SK-N-SH (cell line): ENCODE data around the gene AZU1. TPM values are rescaled to one million over a fixed set of nuclear protein-coding genes. Genes with fewer than 3 reads are reported as not detected.

ENCODE experiments used
- CTCF ChIA-PET: fragments of 300-600, 350-600 bp; formaldehyde crosslinking; extraction: SDS; loops from one replicate; lab custom pipeline; 2021; lab: Yijun Ruan, JAX
- POLR2A ChIA-PET: fragments of 350-600 bp; sonication (Branson Sonifier 250); formaldehyde crosslinking; extraction: SDS; loops from one replicate; lab custom pipeline; 2020; ENCODE audit warnings: antibody characterized with exemption, inconsistent platforms; lab: Yijun Ruan, JAX
- DNase-seq: peaks from one replicate; pipeline ENCODE4 v3.0.0; 2012
- H2AFZ ChIP-seq: fragments of 200-600 bp; sonication (generic); 2 replicates; pipeline ENCODE4 v1.8.1; 2016; ENCODE audit warnings: antibody characterized with exemption, mild to moderate bottlenecking, low read depth
- H3F3A ChIP-seq: fragments of 200-600 bp; sonication (generic); replicated peaks from 2 replicates; pipeline ENCODE3; 2016; ENCODE audit warnings: antibody characterized with exemption, mild to moderate bottlenecking; ENCODE audit not compliant: insufficient read depth
- H3K27ac ChIP-seq, 2 experiments: fragments of 200-500 bp in 1 of 2; fragments of 200-600 bp in 1 of 2; sonication (Bioruptor generic) in 1 of 2; sonication (generic), shearing (Covaris generic) in 1 of 2; 2 replicates each; pipeline versions ENCODE4 v1.5.1 to v1.6.1; 2014 to 2016; ENCODE audit warnings: low read depth in 2 of 2, inconsistent platforms in 1 of 2, low read length in 1 of 2, mild to moderate bottlenecking in 1 of 2, mixed read lengths in 1 of 2
- H3K27me3 ChIP-seq: fragments of 200-600 bp; sonication (generic), shearing (Covaris generic); 2 replicates; pipeline ENCODE4 v1.6.1; 2016; ENCODE audit warnings: mixed run types; ENCODE audit not compliant: insufficient read depth
- H3K36me3 ChIP-seq, 2 experiments: fragments of 200-500 bp in 1 of 2; fragments of 200-600 bp in 1 of 2; sonication (Bioruptor generic) in 1 of 2; sonication (generic) in 1 of 2; replicated peaks in 1 of 2; 2 replicates each; pipeline versions ENCODE3 to v1.5.1; 2014 to 2016; ENCODE audit warnings: low read length in 1 of 2, mild to moderate bottlenecking in 1 of 2; ENCODE audit not compliant: insufficient read depth in 2 of 2, control insufficient read depth in 1 of 2
- H3K4me1 ChIP-seq, 2 experiments: fragments of 200-500 bp in 1 of 2; fragments of 200-600 bp in 1 of 2; sonication (Bioruptor generic) in 1 of 2; sonication (generic), shearing (Covaris generic) in 1 of 2; 2 replicates each; pipeline versions ENCODE4 v1.5.1 to v1.6.1; 2014 to 2016; ENCODE audit warnings: low read depth in 1 of 2, low read length in 1 of 2, mixed run types in 1 of 2; ENCODE audit not compliant: insufficient read depth in 2 of 2, control insufficient read depth in 1 of 2
- H3K4me2 ChIP-seq: fragments of 200-600 bp; sonication (generic), shearing (Covaris generic); 2 replicates; pipeline ENCODE4 v1.6.1; 2017; ENCODE audit warnings: mixed run types
- H3K4me3 ChIP-seq, 2 experiments: fragments of 200-500 bp in 1 of 2; fragments of 200-600 bp in 1 of 2; sonication (Bioruptor generic) in 1 of 2; sonication (generic), shearing (Covaris generic) in 1 of 2; 2 replicates each; pipeline versions ENCODE4 v1.5.1 to v1.8.1; 2014 to 2016; ENCODE audit warnings: low read depth in 2 of 2, inconsistent platforms in 1 of 2, low read length in 1 of 2, mild to moderate bottlenecking in 1 of 2, mixed read lengths in 1 of 2, moderate library complexity in 1 of 2
- H3K79me2 ChIP-seq: fragments of 200-600 bp; sonication (generic); 2 replicates; pipeline ENCODE4 v1.8.1; 2017; ENCODE audit warnings: mild to moderate bottlenecking; ENCODE audit not compliant: insufficient read depth
- H3K9ac ChIP-seq: fragments of 200-600 bp; sonication (generic); 2 replicates; pipeline ENCODE4 v1.6.1; 2017; ENCODE audit warnings: mixed run types
- H3K9me2 ChIP-seq: fragments of 200-600 bp; sonication (generic); 2 replicates; pipeline ENCODE4 v1.6.1; 2017; ENCODE audit warnings: mixed run types
- H3K9me3 ChIP-seq: fragments of 200-600 bp; sonication (generic); 2 replicates; pipeline ENCODE4 v1.6.1; 2017; ENCODE audit warnings: mixed run types, mild to moderate bottlenecking, moderate library complexity
- H4K20me1 ChIP-seq: fragments of 200-600 bp; sonication (generic); 2 replicates; pipeline ENCODE4 v1.6.1; 2017; ENCODE audit warnings: mild to moderate bottlenecking, mixed run types; ENCODE audit not compliant: insufficient read depth
- EP300 ChIP-seq, 2 experiments: IDR thresholded peaks; 2 replicates each; pipeline versions ENCODE4 v1.4.0 to v1.6.1; 2012; ENCODE audit warnings: borderline replicate concordance in 1 of 2, low read depth in 1 of 2, low read length in 1 of 2
- EZH2phosphoT487 ChIP-seq: fragments of 200-600 bp; sonication (generic); IDR thresholded peaks from 2 replicates; pipeline ENCODE4 v1.6.1; 2017; ENCODE audit warnings: low read depth, mixed run types, mild to moderate bottlenecking, antibody characterized with exemption, moderate library complexity, borderline replicate concordance
- FOXJ3 ChIP-seq: sonication (generic); formaldehyde crosslinking; IDR thresholded peaks from 2 replicates; pipeline ENCODE4 v1.5.1; 2020; ENCODE audit warnings: mild to moderate bottlenecking, missing genetic modification reagents
- MEF2A ChIP-seq: IDR thresholded peaks from 2 replicates; pipeline ENCODE4 v1.4.0; 2012; ENCODE audit warnings: low read depth, borderline replicate concordance
- MXI1 ChIP-seq: IDR thresholded peaks from 2 replicates; pipeline ENCODE4 v1.6.1; 2012; ENCODE audit warnings: mild to moderate bottlenecking, low read depth, low read length, improper control_type of control experiment
- PBX3 ChIP-seq: IDR thresholded peaks from 2 replicates; pipeline ENCODE4; 2012
- POLR2AphosphoS5 ChIP-seq: IDR thresholded peaks from 2 replicates; pipeline ENCODE4 v1.6.1; 2012; ENCODE audit warnings: low read depth, low read length
- RAD21 ChIP-seq: IDR thresholded peaks from 2 replicates; pipeline ENCODE4 v1.6.1; 2012; ENCODE audit warnings: mild to moderate bottlenecking, low read length
- RCOR1 ChIP-seq: fragments of 150-350 bp; IDR thresholded peaks from 2 replicates; pipeline ENCODE4 v1.6.1; 2017; ENCODE audit warnings: antibody characterized with exemption, low read length
- RFX5 ChIP-seq: IDR thresholded peaks from 2 replicates; pipeline ENCODE4 v1.6.1; 2012; ENCODE audit warnings: mild to moderate bottlenecking, improper control_type of control experiment, low read length
- RXRA ChIP-seq: IDR thresholded peaks from 2 replicates; pipeline ENCODE4 v1.4.0; 2012; ENCODE audit warnings: low read depth, mild to moderate bottlenecking, borderline replicate concordance
- TCF12 ChIP-seq: IDR thresholded peaks from 2 replicates; pipeline ENCODE4 v1.4.0; 2012
- YY1 ChIP-seq: IDR thresholded peaks from 2 replicates; pipeline ENCODE4 v1.4.0; 2012; ENCODE audit warnings: low read depth, mild to moderate bottlenecking
- ZBTB33 ChIP-seq: IDR thresholded peaks from 2 replicates; pipeline ENCODE4 v1.4.0; 2012; ENCODE audit warnings: low read depth, borderline replicate concordance
- WGBS: methylation state at CpG from one replicate; pipeline ENCODE4 v1.1.6; 2017; ENCODE audit warnings: low lambda C conversion rate; 5-methylcytosine and 5-hydroxymethylcytosine counted together
- polyA plus RNA-seq, 3 experiments: library from polyadenylated mRNA; depleted of rRNA; stranded (reverse); fragments of >200 nt; gene quantifications; 2 replicates each; pipeline ENCODE4 v1.2.3, GENCODE V29; 2012
- TF ChIP-seq, protein P1 (sequence below): IDR thresholded peaks from 2 replicates; pipeline ENCODE4 v1.4.0; 2012; ENCODE audit warnings: low read depth, borderline replicate concordance
- TF ChIP-seq, protein P2 (sequence below): IDR thresholded peaks from 2 replicates; pipeline ENCODE4 v1.6.1; 2012; ENCODE audit warnings: mild to moderate bottlenecking, low read depth, low read length, moderate library complexity
- TF ChIP-seq, protein P3 (sequence below): fragments of 150-350 bp; IDR thresholded peaks from 2 replicates; pipeline ENCODE4 v1.6.1; 2016; ENCODE audit warnings: mild to moderate bottlenecking, low read depth, low read length

Gene AZU1
- polyA plus RNA-seq, 1 of the 3 experiments (the other 2 are of a cell fraction): 0.15 TPM

GRCh38 chr19:804419-805165 is 23.0 kb upstream of the AZU1 start (continued):
- TF ChIP-seq ZBTB33 (no peak), RXRA (no peak), MXI1 (no peak)
- TF ChIP-seq, protein P1, sequence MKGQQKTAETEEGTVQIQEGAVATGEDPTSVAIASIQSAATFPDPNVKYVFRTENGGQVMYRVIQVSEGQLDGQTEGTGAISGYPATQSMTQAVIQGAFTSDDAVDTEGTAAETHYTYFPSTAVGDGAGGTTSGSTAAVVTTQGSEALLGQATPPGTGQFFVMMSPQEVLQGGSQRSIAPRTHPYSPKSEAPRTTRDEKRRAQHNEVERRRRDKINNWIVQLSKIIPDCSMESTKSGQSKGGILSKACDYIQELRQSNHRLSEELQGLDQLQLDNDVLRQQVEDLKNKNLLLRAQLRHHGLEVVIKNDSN: no peak

- peaks cover 19% of the 10 kb centered on the region for H3F3A ChIP-seq
- peaks cover 97% of the 10 kb centered on the region for H3K79me2 ChIP-seq
- no peak overlapping the region for H3K4me2 ChIP-seq
- ChIA-PET CTCF (no interaction called here), POLR2A (interaction anchor here (1.6 kb wide), 1 partner anchor 9 kb away, joined by 6 read pairs; no protein-coding TSS in a partner anchor)
- H3K9me2 ChIP-seq: no peaks in the 10 kb centered on the region
- TF ChIP-seq RXRA (no peak), RCOR1 (no peak), RFX5 (no peak), YY1 (no peak), MEF2A (no peak), PBX3 (no peak), FOXJ3 (no peak), TCF12 (no peak), POLR2AphosphoS5 (no peak), EZH2phosphoT487 (no peak), RAD21 (no peak), EP300 (IDR thresholded peaks at IDR 0.05; ENCODE audit: borderline replicate concordance in 1 of 2, low read depth in 1 of 2, low read length in 1 of 2) (no peak)
- TF ChIP-seq, protein P2, sequence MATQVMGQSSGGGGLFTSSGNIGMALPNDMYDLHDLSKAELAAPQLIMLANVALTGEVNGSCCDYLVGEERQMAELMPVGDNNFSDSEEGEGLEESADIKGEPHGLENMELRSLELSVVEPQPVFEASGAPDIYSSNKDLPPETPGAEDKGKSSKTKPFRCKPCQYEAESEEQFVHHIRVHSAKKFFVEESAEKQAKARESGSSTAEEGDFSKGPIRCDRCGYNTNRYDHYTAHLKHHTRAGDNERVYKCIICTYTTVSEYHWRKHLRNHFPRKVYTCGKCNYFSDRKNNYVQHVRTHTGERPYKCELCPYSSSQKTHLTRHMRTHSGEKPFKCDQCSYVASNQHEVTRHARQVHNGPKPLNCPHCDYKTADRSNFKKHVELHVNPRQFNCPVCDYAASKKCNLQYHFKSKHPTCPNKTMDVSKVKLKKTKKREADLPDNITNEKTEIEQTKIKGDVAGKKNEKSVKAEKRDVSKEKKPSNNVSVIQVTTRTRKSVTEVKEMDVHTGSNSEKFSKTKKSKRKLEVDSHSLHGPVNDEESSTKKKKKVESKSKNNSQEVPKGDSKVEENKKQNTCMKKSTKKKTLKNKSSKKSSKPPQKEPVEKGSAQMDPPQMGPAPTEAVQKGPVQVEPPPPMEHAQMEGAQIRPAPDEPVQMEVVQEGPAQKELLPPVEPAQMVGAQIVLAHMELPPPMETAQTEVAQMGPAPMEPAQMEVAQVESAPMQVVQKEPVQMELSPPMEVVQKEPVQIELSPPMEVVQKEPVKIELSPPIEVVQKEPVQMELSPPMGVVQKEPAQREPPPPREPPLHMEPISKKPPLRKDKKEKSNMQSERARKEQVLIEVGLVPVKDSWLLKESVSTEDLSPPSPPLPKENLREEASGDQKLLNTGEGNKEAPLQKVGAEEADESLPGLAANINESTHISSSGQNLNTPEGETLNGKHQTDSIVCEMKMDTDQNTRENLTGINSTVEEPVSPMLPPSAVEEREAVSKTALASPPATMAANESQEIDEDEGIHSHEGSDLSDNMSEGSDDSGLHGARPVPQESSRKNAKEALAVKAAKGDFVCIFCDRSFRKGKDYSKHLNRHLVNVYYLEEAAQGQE: no peak
- TF ChIP-seq, protein P3, sequence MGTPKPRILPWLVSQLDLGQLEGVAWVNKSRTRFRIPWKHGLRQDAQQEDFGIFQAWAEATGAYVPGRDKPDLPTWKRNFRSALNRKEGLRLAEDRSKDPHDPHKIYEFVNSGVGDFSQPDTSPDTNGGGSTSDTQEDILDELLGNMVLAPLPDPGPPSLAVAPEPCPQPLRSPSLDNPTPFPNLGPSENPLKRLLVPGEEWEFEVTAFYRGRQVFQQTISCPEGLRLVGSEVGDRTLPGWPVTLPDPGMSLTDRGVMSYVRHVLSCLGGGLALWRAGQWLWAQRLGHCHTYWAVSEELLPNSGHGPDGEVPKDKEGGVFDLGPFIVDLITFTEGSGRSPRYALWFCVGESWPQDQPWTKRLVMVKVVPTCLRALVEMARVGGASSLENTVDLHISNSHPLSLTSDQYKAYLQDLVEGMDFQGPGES: no peak
- no peak overlapping the region for H3K4me3 ChIP-seq
- H3K4me1 ChIP-seq: peaks cover 20 to 25% of the 10 kb centered on the region in 2 experiments; a peak in 2 of 4 replicates
- peaks cover 100% of the 10 kb centered on the region for H4K20me1 ChIP-seq
- peaks cover 50 to 79% of the 10 kb centered on the region in 2 experiments for H3K36me3 ChIP-seq
- no peaks in the 10 kb centered on the region for H3K27me3 ChIP-seq
- no peak overlapping the region; a peak in 1 of 4 replicates for H3K27ac ChIP-seq
- WGBS: 94% methylated on average over 8 of the region's 33 CpGs
- H3K9ac ChIP-seq: no peak overlapping the region
- no peaks in the 10 kb centered on the region for H3K9me3 ChIP-seq
- H2AFZ ChIP-seq: no peak overlapping the region
- DNase-seq: peak; percentile 42
Measured at GRCh38 chr19:805166-805551, 22.5 kb upstream of the AZU1 start.
